LNCAP (cell line): ENCODE data around the gene FOXP2.

ENCODE experiments used
- TF ChIP-seq, protein P1 (sequence below): fragments of 450-650 bp; IDR thresholded peaks from 2 replicates; pipeline ENCODE4 v1.5.1; 2017; ENCODE audit warnings: mild to moderate bottlenecking

FOXP2 gene

GRCh38 chr7:114659409-114660125 lies 245.0 kb downstream of the FOXP2 start:
- TF ChIP-seq, protein P1, sequence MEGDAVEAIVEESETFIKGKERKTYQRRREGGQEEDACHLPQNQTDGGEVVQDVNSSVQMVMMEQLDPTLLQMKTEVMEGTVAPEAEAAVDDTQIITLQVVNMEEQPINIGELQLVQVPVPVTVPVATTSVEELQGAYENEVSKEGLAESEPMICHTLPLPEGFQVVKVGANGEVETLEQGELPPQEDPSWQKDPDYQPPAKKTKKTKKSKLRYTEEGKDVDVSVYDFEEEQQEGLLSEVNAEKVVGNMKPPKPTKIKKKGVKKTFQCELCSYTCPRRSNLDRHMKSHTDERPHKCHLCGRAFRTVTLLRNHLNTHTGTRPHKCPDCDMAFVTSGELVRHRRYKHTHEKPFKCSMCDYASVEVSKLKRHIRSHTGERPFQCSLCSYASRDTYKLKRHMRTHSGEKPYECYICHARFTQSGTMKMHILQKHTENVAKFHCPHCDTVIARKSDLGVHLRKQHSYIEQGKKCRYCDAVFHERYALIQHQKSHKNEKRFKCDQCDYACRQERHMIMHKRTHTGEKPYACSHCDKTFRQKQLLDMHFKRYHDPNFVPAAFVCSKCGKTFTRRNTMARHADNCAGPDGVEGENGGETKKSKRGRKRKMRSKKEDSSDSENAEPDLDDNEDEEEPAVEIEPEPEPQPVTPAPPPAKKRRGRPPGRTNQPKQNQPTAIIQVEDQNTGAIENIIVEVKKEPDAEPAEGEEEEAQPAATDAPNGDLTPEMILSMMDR, result no peak

DNA sequence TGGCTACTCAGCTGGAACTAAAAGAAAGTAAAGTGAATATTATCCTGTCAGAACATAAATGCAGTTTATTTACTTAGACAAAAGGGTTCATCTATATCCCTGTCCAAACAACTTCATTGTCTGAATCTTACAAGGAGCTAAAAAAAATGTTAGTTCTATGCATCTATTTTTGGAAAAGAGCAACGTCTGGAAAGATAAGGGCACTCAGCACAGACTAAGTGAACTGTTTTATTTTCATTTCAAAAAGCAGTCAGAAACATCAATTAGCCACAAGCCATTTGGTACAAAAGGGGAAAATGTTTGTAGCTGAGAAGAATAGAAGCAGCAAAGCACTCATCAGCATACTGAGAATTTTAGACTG lies 245.5 kb downstream of the FOXP2 start:
- TF ChIP-seq, protein P1, result no peak

- TF ChIP-seq, protein P1, result no peak
Observed at GRCh38 chr7:114660753-114661152, 246.1 kb downstream of the FOXP2 start.

DNA sequence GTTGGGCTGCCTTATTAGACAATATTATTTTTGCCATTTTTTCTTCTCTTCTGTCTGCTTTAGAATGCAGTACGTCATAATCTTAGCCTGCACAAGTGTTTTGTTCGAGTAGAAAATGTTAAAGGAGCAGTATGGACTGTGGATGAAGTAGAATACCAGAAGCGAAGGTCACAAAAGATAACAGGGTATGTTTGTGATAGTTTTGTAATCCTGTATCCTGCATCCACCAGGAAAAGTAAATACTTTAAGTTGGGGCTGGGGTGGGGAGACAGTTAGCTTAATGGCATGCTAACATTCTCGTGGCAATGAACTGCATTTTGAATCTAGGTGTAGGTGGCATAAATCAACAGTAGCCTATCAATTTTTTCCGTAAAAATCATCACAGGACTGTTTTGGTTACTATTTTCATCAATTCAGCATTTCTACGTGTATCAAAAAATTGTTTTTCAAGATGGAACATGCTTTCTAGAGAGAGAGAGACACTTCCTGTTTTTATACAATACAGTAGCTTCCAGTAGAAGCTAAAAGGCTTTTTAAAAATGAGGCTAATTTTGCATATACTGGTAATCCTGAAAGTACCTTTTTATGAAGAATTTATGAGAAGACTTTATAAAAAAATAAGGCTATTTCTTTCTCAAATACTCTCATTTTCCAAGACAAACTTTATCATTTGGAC lies 247.5 kb downstream of the FOXP2 start:
- TF ChIP-seq, protein P1, result no peak

DNA sequence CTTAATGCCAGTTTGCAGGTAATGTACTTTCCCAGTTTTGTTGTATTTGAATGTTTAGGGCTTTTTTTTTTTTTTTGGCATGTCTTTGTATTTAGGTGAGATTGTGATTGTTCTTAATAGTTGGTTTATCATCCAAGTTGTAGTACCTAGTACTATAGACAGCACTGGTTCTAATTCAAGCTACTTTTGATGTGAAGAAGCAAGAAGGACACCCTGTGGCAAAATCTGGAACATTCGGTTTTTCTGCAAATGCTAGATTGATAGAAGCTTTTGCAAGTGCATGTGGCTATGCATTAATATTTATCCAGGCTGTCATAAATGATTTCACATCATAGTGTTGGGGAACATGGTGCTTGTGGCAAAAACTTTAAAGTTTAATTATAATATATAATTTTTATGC lies 248.9 kb downstream of the FOXP2 start:
- TF ChIP-seq, protein P1, result peak; percentile 30

DNA sequence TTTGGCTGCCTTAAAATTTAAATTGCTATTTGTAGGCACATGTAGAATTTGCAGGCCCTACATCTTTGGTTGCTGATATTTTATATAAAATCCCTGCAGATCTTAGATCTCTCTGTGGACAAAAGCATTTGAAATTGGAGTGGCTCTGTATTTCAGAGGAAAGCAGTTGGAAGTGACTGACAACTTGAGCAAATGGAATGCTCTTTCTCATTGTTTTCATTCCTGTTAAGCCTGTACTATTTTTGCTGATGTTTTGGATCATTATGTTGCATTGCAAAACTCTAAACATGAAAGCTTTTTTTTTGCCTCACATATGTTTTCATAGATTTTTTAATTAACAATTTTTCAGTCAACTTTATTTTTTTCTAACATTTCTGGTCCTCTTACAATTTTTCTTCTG lies 256.1 kb downstream of the FOXP2 start:
- TF ChIP-seq, protein P1, result no peak

DNA sequence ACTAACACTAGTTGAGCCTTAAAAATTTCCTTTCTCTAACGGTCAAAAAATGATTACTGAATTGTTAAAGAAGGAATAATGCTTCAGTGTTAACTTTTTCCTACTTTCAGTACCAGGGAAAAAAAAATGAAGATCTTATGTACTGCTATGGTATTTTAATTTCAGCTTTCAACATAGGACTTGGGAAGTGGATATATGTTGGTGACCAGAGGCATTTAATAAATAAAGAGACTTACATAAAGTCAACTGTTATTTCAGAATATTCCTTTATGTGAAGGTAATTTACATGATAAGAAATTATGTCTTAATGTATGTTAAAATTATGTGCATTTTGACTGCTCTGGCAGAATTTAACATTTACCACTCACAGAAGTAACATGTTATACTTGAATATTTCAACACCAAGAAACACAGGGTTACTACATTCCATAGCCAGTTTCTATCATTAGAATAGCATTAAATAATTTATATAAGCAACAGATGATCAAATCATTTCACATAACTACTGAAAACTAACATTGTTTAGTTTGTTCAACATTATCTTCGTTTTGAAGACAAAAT lies 257.0 kb downstream of the FOXP2 start:
- TF ChIP-seq, protein P1, result no peak
